HG03175 (cell line): ENCODE results near the gene PLOD3.

Source experiments
- ATAC-seq: cut with Tn5 transposase; IDR thresholded peaks from one replicate; pipeline ENCODE4 v1.9.1; 2021; ENCODE audit warnings: mild to moderate bottlenecking, moderate library complexity; ENCODE audit not compliant: unreplicated experiment

Gene PLOD3

GRCh38 chr7:101239191-101239950, 22.0 kb upstream of the PLOD3 start:
- no peak for ATAC-seq

- no peak for ATAC-seq
Observed at GRCh38 chr7:101238226-101239182, 21.1 kb upstream of the PLOD3 start.

- ATAC-seq = no peak
Observed at GRCh38 chr7:101237206-101238067, 20.1 kb upstream of the PLOD3 start, which contains the start of gene CLDN15. Gene CLDN15 (minus strand): TSS chr7:101237802. CDS start chr7:101237581, 221 bp downstream.

GRCh38 chr7:101236292-101236835, 19.0 kb upstream of the PLOD3 start:
- ATAC-seq = no peak

GRCh38 chr7:101235522-101235921, 18.1 kb upstream of the PLOD3 start:
- ATAC-seq = no peak

- ATAC-seq = no peak
Observed at GRCh38 chr7:101235050-101235449, 17.7 kb upstream of the PLOD3 start.

GRCh38 chr7:101234636-101235035, 17.3 kb upstream of the PLOD3 start:
- ATAC-seq = no peak

GRCh38 chr7:101233907-101234547, 16.6 kb upstream of the PLOD3 start:
- no peak for ATAC-seq

- no peak for ATAC-seq
Observed at GRCh38 chr7:101232141-101232850, 14.9 kb upstream of the PLOD3 start.

GRCh38 chr7:101231644-101232043, 14.3 kb upstream of the PLOD3 start:
- no peak for ATAC-seq

GRCh38 chr7:101226721-101227120, 9.3 kb upstream of the PLOD3 start:
- ATAC-seq = no peak

- ATAC-seq = no peak
Observed at GRCh38 chr7:101225650-101226049, 8.3 kb upstream of the PLOD3 start.

- ATAC-seq = no peak
Observed at GRCh38 chr7:101223528-101223927, 6.1 kb upstream of the PLOD3 start.

- ATAC-seq = no peak
Observed at GRCh38 chr7:101222275-101222830, 5.0 kb upstream of the PLOD3 start.

- ATAC-seq = no peak
Observed at GRCh38 chr7:101220295-101220694, 2.9 kb upstream of the PLOD3 start.

- peak; percentile 13 for ATAC-seq
Observed at GRCh38 chr7:101218236-101219125, 1.1 kb upstream of the PLOD3 start.

GRCh38 chr7:101216860-101217387, 457 bp downstream of the PLOD3 start:
- ATAC-seq = peak; percentile 21
